SK-N-SH (cell line): ENCODE measurements around the gene BABAM2. TPM values are rescaled to one million over a fixed set of nuclear protein-coding genes. Genes with fewer than 3 reads are reported as not detected.

Experiments
- CTCF ChIA-PET: fragments of 300-600, 350-600 bp; formaldehyde crosslinking; extraction: SDS; loops from one replicate; lab custom pipeline; 2021; lab: Yijun Ruan, JAX
- POLR2A ChIA-PET: fragments of 350-600 bp; sonication (Branson Sonifier 250); formaldehyde crosslinking; extraction: SDS; loops from one replicate; lab custom pipeline; 2020; ENCODE audit warnings: antibody characterized with exemption, inconsistent platforms; lab: Yijun Ruan, JAX
- DNase-seq: peaks from one replicate; pipeline ENCODE4 v3.0.0; 2012
- H2AFZ ChIP-seq: fragments of 200-600 bp; sonication (generic); 2 replicates; pipeline ENCODE4 v1.8.1; 2016; ENCODE audit warnings: antibody characterized with exemption, mild to moderate bottlenecking, low read depth
- H3F3A ChIP-seq: fragments of 200-600 bp; sonication (generic); replicated peaks from 2 replicates; pipeline ENCODE3; 2016; ENCODE audit warnings: antibody characterized with exemption, mild to moderate bottlenecking; ENCODE audit not compliant: insufficient read depth
- H3K27ac ChIP-seq, 2 experiments: fragments of 200-500 bp in 1 of 2; fragments of 200-600 bp in 1 of 2; sonication (Bioruptor generic) in 1 of 2; sonication (generic), shearing (Covaris generic) in 1 of 2; 2 replicates each; pipeline versions ENCODE4 v1.5.1 to v1.6.1; 2014 to 2016; ENCODE audit warnings: low read depth in 2 of 2, inconsistent platforms in 1 of 2, low read length in 1 of 2, mild to moderate bottlenecking in 1 of 2, mixed read lengths in 1 of 2
- H3K27me3 ChIP-seq: fragments of 200-600 bp; sonication (generic), shearing (Covaris generic); 2 replicates; pipeline ENCODE4 v1.6.1; 2016; ENCODE audit warnings: mixed run types; ENCODE audit not compliant: insufficient read depth
- H3K36me3 ChIP-seq, 2 experiments: fragments of 200-500 bp in 1 of 2; fragments of 200-600 bp in 1 of 2; sonication (Bioruptor generic) in 1 of 2; sonication (generic) in 1 of 2; replicated peaks in 1 of 2; 2 replicates each; pipeline versions ENCODE3 to v1.5.1; 2014 to 2016; ENCODE audit warnings: low read length in 1 of 2, mild to moderate bottlenecking in 1 of 2; ENCODE audit not compliant: insufficient read depth in 2 of 2, control insufficient read depth in 1 of 2
- H3K4me1 ChIP-seq, 2 experiments: fragments of 200-500 bp in 1 of 2; fragments of 200-600 bp in 1 of 2; sonication (Bioruptor generic) in 1 of 2; sonication (generic), shearing (Covaris generic) in 1 of 2; 2 replicates each; pipeline versions ENCODE4 v1.5.1 to v1.6.1; 2014 to 2016; ENCODE audit warnings: low read depth in 1 of 2, low read length in 1 of 2, mixed run types in 1 of 2; ENCODE audit not compliant: insufficient read depth in 2 of 2, control insufficient read depth in 1 of 2
- H3K4me2 ChIP-seq: fragments of 200-600 bp; sonication (generic), shearing (Covaris generic); 2 replicates; pipeline ENCODE4 v1.6.1; 2017; ENCODE audit warnings: mixed run types
- H3K4me3 ChIP-seq, 2 experiments: fragments of 200-500 bp in 1 of 2; fragments of 200-600 bp in 1 of 2; sonication (Bioruptor generic) in 1 of 2; sonication (generic), shearing (Covaris generic) in 1 of 2; 2 replicates each; pipeline versions ENCODE4 v1.5.1 to v1.8.1; 2014 to 2016; ENCODE audit warnings: low read depth in 2 of 2, inconsistent platforms in 1 of 2, low read length in 1 of 2, mild to moderate bottlenecking in 1 of 2, mixed read lengths in 1 of 2, moderate library complexity in 1 of 2
- H3K79me2 ChIP-seq: fragments of 200-600 bp; sonication (generic); 2 replicates; pipeline ENCODE4 v1.8.1; 2017; ENCODE audit warnings: mild to moderate bottlenecking; ENCODE audit not compliant: insufficient read depth
- H3K9ac ChIP-seq: fragments of 200-600 bp; sonication (generic); 2 replicates; pipeline ENCODE4 v1.6.1; 2017; ENCODE audit warnings: mixed run types
- H3K9me2 ChIP-seq: fragments of 200-600 bp; sonication (generic); 2 replicates; pipeline ENCODE4 v1.6.1; 2017; ENCODE audit warnings: mixed run types
- H3K9me3 ChIP-seq: fragments of 200-600 bp; sonication (generic); 2 replicates; pipeline ENCODE4 v1.6.1; 2017; ENCODE audit warnings: mixed run types, mild to moderate bottlenecking, moderate library complexity
- H4K20me1 ChIP-seq: fragments of 200-600 bp; sonication (generic); 2 replicates; pipeline ENCODE4 v1.6.1; 2017; ENCODE audit warnings: mild to moderate bottlenecking, mixed run types; ENCODE audit not compliant: insufficient read depth
- CHD2 ChIP-seq: fragments of 150-350 bp; IDR thresholded peaks from 2 replicates; pipeline ENCODE4 v1.6.1; 2018; ENCODE audit warnings: low read length; ENCODE audit not compliant: partially characterized antibody
- EZH2phosphoT487 ChIP-seq: fragments of 200-600 bp; sonication (generic); IDR thresholded peaks from 2 replicates; pipeline ENCODE4 v1.6.1; 2017; ENCODE audit warnings: low read depth, mixed run types, mild to moderate bottlenecking, antibody characterized with exemption, moderate library complexity, borderline replicate concordance
- MXI1 ChIP-seq: IDR thresholded peaks from 2 replicates; pipeline ENCODE4 v1.6.1; 2012; ENCODE audit warnings: mild to moderate bottlenecking, low read depth, low read length, improper control_type of control experiment
- NRF1 ChIP-seq: IDR thresholded peaks from 2 replicates; pipeline ENCODE4 v1.6.1; 2012; ENCODE audit warnings: low read depth, mild to moderate bottlenecking, low read length
- POLR2AphosphoS5 ChIP-seq: IDR thresholded peaks from 2 replicates; pipeline ENCODE4 v1.6.1; 2012; ENCODE audit warnings: low read depth, low read length
- RAD21 ChIP-seq: IDR thresholded peaks from 2 replicates; pipeline ENCODE4 v1.6.1; 2012; ENCODE audit warnings: mild to moderate bottlenecking, low read length
- RFX5 ChIP-seq: IDR thresholded peaks from 2 replicates; pipeline ENCODE4 v1.6.1; 2012; ENCODE audit warnings: mild to moderate bottlenecking, improper control_type of control experiment, low read length
- RXRA ChIP-seq: IDR thresholded peaks from 2 replicates; pipeline ENCODE4 v1.4.0; 2012; ENCODE audit warnings: low read depth, mild to moderate bottlenecking, borderline replicate concordance
- SIN3A ChIP-seq: IDR thresholded peaks from 2 replicates; pipeline ENCODE4 v1.6.1; 2012; ENCODE audit warnings: low read depth, mild to moderate bottlenecking, low read length, moderate library complexity, borderline replicate concordance
- SMC3 ChIP-seq: IDR thresholded peaks from 2 replicates; pipeline ENCODE4 v1.6.1; 2012; ENCODE audit warnings: low read depth, low read length, improper control_type of control experiment
- TCF12 ChIP-seq: IDR thresholded peaks from 2 replicates; pipeline ENCODE4 v1.4.0; 2012
- TEAD4 ChIP-seq: IDR thresholded peaks from 2 replicates; pipeline ENCODE4 v1.4.0; 2012; ENCODE audit warnings: mild to moderate bottlenecking, borderline replicate concordance; ENCODE audit not compliant: insufficient read depth
- YY1 ChIP-seq: IDR thresholded peaks from 2 replicates; pipeline ENCODE4 v1.4.0; 2012; ENCODE audit warnings: low read depth, mild to moderate bottlenecking
- WGBS: methylation state at CpG from one replicate; pipeline ENCODE4 v1.1.6; 2017; ENCODE audit warnings: low lambda C conversion rate; 5-methylcytosine and 5-hydroxymethylcytosine counted together
- polyA plus RNA-seq, 3 experiments: library from polyadenylated mRNA; depleted of rRNA; stranded (reverse); fragments of >200 nt; gene quantifications; 2 replicates each; pipeline ENCODE4 v1.2.3, GENCODE V29; 2012
- TF ChIP-seq, protein P1 (sequence below): IDR thresholded peaks from 2 replicates; pipeline ENCODE4 v1.6.1; 2012; ENCODE audit warnings: mild to moderate bottlenecking, low read depth, low read length, moderate library complexity
- TF ChIP-seq, protein P2 (sequence below): IDR thresholded peaks from 2 replicates; pipeline ENCODE4 v1.4.0; 2012; ENCODE audit warnings: low read depth
- TF ChIP-seq, protein P3 (sequence below): fragments of 150-350 bp; IDR thresholded peaks from 2 replicates; pipeline ENCODE4 v1.6.1; 2016; ENCODE audit warnings: mild to moderate bottlenecking, low read depth, low read length

The BABAM2 gene
- polyA plus RNA-seq, 1 of the 3 experiments (the other 2 are of a cell fraction), result 34.0 TPM

DNA sequence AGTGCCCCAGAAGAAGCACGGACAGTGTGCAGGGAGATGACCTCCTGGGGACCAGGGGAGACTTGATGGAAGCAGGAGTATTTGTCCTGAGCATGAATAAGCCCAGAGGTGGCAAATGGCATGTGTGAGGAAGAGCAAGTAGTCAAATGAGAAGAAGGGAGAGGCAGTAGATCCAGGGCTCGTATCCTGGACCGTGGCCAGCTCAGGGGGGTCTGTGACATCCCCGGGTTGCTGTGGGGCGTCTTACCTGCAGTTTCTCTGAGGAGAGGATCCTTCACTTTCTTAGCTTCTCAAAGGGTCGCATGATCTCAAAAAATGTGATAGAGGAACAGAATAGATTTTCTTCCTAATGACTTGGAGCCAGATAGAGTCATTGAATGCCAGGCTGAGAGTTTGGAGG, 445.1 kb downstream of the BABAM2 start (continued):
- TF ChIP-seq RXRA (no peak), EZH2phosphoT487 (no peak), SMC3 (no peak), RAD21 (no peak), TEAD4 (no peak), CHD2 (no peak), YY1 (no peak)
- TF ChIP-seq, protein P1, sequence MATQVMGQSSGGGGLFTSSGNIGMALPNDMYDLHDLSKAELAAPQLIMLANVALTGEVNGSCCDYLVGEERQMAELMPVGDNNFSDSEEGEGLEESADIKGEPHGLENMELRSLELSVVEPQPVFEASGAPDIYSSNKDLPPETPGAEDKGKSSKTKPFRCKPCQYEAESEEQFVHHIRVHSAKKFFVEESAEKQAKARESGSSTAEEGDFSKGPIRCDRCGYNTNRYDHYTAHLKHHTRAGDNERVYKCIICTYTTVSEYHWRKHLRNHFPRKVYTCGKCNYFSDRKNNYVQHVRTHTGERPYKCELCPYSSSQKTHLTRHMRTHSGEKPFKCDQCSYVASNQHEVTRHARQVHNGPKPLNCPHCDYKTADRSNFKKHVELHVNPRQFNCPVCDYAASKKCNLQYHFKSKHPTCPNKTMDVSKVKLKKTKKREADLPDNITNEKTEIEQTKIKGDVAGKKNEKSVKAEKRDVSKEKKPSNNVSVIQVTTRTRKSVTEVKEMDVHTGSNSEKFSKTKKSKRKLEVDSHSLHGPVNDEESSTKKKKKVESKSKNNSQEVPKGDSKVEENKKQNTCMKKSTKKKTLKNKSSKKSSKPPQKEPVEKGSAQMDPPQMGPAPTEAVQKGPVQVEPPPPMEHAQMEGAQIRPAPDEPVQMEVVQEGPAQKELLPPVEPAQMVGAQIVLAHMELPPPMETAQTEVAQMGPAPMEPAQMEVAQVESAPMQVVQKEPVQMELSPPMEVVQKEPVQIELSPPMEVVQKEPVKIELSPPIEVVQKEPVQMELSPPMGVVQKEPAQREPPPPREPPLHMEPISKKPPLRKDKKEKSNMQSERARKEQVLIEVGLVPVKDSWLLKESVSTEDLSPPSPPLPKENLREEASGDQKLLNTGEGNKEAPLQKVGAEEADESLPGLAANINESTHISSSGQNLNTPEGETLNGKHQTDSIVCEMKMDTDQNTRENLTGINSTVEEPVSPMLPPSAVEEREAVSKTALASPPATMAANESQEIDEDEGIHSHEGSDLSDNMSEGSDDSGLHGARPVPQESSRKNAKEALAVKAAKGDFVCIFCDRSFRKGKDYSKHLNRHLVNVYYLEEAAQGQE, result no peak
- TF ChIP-seq, protein P2, sequence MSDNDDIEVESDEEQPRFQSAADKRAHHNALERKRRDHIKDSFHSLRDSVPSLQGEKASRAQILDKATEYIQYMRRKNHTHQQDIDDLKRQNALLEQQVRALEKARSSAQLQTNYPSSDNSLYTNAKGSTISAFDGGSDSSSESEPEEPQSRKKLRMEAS, result no peak
- TF ChIP-seq, all 33 proteins: peak for 0

DNA sequence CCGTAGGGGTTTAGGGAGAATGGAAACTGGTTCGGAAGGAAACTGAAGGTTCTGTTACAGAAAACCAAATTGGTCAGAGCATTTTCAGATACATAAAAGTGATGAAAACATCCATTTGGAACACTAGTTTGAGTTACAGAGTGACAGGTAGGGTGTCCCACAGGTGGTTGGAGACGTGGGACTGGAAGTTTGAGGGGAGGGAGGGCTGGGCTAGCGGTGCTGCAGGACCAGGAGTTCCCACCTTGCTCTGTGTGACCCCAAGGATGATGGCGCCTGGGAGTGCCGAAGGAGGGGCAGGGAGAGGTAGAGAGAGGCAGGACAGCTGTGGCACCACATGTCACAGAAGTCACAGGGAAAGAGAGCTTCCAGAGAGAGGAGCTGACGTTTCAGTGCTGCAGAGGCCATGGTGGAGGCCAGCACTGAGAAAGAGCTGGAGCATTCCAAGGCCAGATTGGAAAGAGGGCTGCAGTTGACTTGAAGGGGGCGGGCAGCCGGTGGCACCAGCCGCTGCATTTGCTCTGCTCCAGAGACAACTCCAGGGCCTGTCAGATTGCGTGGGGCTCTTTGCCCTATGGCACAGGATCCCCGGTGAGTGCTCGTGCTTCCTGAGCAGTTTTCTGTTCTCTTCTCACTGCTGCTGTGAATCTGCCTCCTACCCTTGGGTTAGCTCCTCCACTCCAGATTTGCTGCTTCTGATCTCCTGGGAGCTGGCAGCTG, 445.9 kb downstream of the BABAM2 start:
- Histone ChIP-seq H3K4me3 (no peak overlapping the region), H3K36me3 (no peaks in the 10 kb centered on the region), H3K9ac (no peak overlapping the region), H3K27me3 (no peaks in the 10 kb centered on the region), H3K9me3 (no peaks in the 10 kb centered on the region), H3K4me1 (peaks cover 0 to 40% of the 10 kb centered on the region in 2 experiments; a peak in 2 of 4 replicates), H3K9me2 (no peaks in the 10 kb centered on the region), H3K4me2 (no peak overlapping the region), H4K20me1 (no peaks in the 10 kb centered on the region), H2AFZ (no peak overlapping the region), H3K79me2 (no peaks in the 10 kb centered on the region), H3K27ac (no peak overlapping the region), H3F3A (peaks cover 1% of the 10 kb centered on the region)
- CTCF ChIA-PET, result interaction anchor here (1.0 to 1.2 kb wide), 2 partner anchors 34 to 653 kb away, joined by 3 to 4 read pairs; no protein-coding TSS in a partner anchor
- no peak for DNase-seq
- POLR2A ChIA-PET, result no interaction called here
- TF ChIP-seq CHD2 (no peak), RFX5 (no peak), MXI1 (no peak), SIN3A (no peak), TEAD4 (no peak), TCF12 (no peak), NRF1 (no peak), POLR2AphosphoS5 (no peak)
- TF ChIP-seq, protein P3, sequence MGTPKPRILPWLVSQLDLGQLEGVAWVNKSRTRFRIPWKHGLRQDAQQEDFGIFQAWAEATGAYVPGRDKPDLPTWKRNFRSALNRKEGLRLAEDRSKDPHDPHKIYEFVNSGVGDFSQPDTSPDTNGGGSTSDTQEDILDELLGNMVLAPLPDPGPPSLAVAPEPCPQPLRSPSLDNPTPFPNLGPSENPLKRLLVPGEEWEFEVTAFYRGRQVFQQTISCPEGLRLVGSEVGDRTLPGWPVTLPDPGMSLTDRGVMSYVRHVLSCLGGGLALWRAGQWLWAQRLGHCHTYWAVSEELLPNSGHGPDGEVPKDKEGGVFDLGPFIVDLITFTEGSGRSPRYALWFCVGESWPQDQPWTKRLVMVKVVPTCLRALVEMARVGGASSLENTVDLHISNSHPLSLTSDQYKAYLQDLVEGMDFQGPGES, result no peak
- TF ChIP-seq, protein P2, result no peak
- 87% methylated on average over 11 of the region's 13 CpGs for WGBS
